Activated CD4-positive, CD25-positive, alpha-beta regulatory T cell treated with anti-CD3 and anti-CD28 coated beads, Interleukin-2, amount 50 U/mL, for 16 hours (primary cell): ENCODE measurements around the gene DLG4.
A peak's percentile ranks its signal among the peaks of the same experiment; 100 is the strongest.

Experiments
- DNase-seq: peaks from one replicate; pipeline ENCODE4 v3.0.0-alpha.2; 2020; ENCODE audit warnings: low read depth, low spot score

Gene DLG4

DNA sequence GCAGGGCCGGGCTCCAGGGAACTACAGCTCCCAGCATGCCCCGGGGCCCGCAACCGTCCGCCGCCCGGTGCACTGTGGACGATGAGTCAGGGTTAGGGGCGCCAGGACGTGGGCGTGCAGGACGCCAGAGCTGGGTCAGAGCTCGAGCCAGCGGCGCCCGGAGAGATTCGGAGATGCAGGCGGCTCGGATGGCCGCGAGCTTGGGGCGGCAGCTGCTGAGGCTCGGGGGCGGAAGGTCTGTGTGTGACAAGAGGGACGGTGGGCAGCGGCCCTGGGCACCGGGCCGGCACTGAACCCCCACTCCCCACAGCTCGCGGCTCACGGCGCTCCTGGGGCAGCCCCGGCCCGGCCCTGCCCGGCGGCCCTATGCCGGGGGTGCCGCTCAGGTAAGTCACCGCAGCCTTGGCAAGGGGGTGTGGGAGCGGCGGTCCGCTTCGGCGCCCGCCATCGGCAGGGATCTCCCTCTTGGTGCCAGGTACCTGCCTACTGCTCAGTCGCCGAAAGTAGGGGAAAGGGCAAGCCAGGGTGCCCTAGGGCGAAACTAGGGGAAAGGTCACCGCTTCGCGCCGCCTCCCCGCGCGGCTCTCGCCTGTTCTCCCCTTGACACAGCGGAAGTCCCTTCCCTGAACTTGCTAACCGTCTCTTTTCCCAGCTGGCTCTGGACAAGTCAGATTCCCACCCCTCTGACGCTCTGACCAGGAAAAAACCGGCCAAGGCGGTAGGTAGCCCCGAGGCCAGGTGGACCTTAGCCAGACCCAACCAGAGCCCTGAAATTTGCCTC lies at the start of gene DLG4, which contains the start of gene ACADVL:
Gene DLG4, minus strand, starts transcription at position 25 of the 781 bp plus-strand sequence.
Gene ACADVL, plus strand, starts transcription at position 127 of the 781 bp plus-strand sequence. Its CDS starts 47 bp downstream, at position 174.
- DNase-seq, result peak; percentile 55

DNA sequence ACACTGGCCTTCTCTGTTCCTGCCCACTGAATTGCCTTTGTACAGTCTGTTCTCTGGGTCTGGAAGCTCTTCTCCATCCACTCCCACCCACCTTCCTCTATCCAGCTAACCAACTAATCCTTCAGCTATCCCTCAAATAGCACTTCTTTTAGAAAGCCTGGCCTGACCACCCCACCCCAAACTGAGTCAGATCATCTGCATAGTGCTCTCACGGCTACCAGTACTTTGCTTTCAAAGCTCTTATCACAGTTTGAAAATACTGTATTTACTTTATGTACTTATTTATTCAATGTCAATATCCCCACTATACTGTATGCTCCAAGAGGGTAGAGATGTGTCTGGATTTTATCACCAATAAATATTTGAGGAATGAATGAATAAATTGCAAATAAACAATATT lies 47.1 kb upstream of the DLG4 start:
- DNase-seq, result no peak

DNA sequence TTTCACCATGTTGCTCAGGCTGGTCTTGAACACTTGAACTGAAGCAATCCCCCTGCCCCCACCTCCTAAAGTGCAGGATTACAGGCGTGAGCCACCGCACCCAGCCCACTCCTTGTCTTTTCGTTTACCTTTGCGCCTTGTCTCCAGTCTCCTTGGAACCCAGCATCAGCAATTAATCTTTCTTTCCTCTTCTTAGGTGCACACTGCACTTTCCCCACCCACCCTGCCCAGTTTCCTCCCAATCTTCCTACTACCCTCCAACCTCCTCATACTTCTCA lies 44.1 kb upstream of the DLG4 start:
- no peak for DNase-seq

DNA sequence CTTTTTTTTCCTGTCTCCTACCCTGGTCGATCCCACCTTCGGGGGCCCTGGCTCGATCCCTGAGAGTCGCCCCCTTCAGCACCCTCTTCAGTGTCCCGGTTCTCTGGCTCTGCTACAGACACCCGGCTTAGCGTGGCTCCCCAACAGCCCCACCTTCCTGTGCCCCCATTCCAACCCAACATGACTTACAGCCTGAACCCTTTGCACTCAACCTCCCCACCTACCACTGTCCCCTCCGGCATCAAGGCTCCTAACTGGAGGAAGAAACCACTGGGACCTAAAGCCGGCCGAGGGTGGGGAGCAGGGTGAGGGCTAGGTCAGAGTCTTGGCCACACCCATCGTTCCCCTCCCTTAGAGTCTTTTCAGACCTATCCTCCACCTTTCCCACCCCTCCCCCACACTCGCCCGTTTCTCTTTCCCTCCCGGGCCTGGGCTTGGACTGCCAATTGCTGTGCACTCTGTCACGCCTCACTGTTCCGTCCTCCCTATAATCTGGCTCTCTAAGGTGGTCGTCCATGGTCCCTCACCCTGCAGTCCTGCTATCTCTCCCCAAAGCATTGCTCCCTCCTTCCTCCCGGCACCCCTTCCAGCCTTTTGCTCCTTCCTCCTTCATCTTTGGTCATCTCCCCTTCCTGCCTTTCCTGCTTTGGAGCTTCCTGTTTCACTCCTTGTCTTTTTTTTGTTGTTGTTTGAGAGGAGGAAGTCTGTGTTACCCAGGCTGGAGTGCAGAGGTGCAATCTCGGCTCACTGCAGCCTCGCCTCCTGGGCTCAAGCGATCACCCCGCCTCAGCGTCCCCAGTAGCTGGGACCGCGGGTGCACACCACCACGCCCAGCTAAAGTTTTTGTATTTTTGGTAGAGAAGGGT lies 43.5 kb upstream of the DLG4 start:
- no peak for DNase-seq

DNA sequence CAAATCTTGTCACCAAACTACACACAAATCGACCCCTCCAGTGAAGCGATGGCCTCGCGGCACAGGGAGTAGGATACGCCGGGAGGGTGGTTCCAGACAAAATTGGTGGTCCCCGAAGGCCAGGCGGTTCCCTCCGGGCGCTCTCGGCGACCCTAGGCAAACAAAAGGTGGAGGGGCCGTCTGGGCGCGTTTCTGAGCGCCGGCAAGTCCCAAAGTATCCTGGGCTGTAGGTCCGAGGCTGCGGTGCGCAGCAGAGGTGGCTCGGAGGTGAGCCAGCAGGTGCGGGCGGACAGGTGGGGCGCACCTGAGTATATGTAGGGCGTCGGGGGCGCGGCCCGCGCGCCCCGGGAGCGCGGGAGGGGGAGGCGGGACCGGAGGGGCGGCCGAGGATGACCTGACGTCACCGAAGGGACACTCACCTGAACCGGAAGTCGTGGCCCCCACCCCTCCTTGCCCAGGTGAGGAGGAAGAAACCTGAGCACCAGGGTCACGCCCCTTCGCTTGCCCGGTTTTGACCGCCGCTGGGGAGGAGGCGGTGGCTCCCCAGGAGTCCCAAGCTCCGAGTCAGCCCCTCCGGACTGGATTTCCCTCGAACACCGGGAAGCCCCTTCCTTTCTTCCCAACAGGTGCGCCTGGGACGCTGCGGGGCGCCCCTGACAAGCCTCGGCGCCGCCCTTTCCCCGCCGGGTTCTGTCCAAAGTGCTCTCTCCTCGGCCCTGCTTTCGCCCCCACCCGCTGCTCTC lies 42.7 kb upstream of the DLG4 start, which contains the start of gene CLDN7:
Gene CLDN7, minus strand, starts transcription at position 287 of the 743 bp plus-strand sequence. CDS start 435 bp downstream, outside the sequence.
- DNase-seq, result no peak

DNA sequence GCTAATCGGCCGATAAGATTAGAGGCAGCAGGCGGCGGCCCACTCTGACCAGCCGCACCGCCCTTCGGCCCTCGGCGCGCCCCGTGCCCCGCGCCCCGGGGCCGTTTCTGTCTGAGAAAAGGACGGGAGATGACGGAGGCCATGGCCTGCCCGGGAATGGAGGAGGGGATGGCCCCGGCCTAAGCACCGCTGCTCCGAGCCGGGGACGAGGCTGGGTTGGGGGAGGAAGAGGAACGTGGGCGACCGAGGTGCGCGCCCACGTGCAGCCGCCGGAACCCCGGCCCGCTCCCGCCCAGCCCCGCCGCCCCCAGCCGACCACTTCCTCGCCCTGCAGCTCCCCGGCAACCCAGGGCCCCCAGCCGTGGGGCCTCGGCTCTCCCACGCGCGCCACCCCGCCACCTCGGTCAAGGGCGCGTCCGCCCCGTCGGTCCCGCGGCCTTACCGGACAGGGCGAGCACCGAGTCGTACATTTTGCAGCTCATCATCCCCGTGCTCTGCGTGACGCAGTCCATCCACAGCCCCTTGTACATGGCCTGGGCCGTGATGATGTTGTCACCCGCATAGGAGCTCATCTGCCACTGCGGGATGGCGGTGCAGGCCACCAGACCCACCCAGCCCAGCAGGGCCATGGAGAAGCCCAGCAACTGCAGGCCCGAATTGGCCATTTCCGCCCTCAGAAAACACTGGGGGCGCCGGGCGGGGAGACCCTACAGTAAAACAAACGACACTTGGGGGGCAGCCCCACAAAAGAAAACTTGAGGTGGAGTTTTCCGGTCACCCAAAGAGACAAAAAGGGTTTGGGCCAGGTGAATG lies 41.9 kb upstream of the DLG4 start:
- no peak for DNase-seq

DNA sequence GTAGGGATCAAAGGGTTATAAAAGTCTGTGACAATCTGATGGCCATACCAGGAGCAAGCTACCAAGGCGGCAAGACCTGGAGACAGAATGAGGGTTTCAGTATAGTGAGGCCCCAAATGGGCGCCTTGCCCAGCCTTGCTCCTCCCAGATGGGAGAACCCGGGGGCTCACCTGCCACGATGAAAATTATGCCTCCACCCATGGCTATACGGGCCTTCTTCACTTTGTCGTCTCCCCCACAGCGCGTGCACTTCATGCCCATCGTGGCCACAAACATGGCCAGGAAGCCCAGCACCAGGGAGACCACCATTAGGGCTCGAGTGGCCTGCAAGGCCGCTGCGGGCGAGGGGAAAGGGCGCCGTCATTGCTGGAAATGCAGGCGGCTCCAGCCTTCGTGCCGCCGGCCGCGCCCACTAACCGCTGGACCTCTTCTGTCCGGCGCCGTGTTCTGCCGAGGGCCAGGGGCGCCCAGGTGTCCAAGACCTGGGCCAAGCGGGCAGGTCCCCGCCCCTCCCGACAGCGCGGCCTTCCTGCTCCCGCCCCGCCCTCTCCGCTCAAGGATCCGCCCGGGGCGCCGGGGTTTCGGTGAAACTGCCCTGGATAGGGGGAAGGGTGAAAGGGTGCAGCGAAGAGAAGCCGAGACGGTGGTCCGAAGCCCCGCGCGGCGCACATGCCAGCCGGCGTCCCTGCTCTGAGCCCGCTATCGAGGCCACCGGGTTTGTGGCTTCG lies 41.2 kb upstream of the DLG4 start:
- no peak for DNase-seq

DNA sequence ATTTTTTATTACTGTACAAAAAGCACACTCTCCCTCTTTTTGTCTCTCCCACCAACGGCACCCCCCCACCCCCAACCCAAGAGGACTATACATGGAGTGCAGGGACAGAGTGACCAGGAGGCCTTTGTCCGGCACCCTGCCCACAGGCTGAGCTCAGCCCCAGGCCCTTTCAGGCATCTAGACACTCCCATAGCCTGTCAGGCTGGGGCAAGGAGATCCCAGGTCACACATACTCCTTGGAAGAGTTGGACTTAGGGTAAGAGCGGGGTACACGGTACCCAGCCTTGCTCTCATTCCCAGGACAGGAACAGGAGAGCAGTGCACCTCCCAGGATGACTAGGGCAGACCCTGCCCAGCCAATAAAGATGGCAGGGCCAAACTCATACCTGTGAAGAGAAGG lies 40.5 kb upstream of the DLG4 start:
- no peak for DNase-seq

DNA sequence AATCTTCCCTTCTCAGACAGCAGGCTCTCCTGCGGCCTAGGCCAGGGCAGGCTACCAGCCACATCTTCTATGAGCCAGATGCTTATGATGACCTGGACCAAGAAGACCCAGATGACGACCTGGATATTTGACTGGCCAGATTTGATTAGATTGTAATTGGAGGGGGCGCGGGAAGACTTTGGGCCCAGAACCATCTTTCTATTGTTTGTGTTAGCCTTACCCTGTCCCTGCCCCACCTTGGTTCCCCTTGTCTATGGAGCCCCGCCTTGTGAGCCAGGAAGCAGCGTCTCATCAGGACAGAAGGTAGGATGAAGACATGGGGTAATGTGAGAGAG lies 39.9 kb upstream of the DLG4 start:
- DNase-seq, result no peak

DNA sequence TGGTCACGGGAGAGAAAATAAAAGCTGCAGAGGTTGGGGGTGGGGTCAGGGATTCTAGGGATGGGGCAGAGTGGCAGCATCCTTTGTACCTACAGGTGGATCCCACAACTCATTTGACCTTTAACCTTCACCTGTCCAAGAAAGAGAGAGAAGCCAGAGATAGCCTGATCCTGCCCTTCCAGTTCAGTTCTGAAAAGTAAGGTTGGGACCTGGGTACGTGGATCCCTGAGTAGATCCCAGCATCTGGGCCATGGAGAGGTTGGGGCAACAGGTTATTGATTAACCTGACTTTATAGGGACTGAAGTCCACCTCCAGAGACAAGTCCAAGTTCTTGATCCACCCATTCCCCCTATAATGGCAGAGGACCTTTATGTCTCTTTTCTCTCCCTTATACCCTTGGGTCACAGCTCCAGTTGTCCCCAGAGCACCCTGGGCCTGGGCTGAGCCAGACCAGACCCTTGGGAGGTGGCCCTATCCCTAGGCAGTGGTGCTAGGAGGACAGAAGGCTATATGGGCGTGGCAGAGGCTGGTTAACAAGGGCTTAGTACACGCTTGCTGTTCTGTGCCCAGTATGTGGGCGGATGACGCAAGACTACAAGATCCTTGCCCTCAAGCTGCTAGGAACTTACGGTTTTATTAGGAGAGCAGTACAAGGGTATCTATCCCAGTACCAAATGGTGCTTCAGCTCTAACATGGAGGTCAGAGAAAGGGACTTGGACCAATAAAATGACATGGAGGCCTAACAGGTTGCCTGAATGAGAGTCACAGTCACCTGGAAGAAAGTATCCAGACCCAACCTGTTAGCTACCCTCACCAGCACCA lies 39.3 kb upstream of the DLG4 start:
- DNase-seq, result no peak

DNA sequence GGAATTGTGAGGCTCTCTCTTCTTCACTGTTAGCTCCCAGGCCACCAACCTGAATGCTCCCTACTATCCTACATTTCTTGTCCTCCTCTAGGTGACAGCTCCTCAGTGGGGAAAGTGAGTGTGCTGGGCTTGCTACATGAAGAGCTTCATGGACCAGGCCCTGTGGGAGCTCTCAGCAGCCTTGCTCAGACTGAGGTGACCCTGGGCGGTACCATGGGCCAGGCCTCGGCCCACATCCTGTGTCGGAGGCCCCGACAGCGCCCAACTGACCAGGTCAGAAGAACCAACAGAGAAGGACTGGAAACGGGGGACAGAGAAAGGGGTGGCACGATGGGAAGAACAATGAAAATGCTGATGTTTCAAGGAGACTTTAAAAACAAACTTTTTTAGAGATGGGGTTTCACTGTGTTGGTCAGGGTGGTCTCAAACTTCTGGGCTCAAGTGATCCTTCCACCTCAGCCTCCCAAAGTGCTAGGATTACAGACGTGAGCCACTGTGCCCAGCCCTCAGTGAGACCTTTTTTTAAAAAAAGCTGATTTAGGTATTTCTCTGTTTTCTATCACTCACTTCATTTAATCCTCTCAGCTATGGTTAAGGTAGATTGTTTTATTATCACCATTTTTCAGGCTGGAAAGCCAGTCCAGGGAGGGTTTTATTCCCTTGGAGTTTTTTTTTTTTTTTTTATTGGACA lies 37.3 kb upstream of the DLG4 start:
- no peak for DNase-seq

DNA sequence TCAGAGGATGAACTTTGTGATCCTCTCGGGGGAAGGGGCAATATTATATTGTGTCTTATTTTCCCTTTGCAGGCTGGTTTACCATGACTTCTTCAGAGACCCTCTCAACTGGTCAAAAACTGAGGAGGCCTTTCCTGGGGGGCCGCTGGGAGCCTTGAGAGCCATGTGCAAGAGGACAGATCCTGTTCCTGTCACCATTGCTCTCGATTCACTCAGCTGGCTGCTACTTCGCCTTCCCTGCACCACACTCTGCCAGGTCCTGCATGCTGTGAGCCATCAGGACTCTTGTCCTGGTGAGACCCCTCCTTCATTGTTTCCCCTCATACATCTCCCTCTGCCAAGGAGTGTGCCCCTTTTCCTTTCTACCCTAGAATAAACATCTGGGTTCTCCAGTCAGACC lies 34.9 kb upstream of the DLG4 start:
- no peak for DNase-seq

DNA sequence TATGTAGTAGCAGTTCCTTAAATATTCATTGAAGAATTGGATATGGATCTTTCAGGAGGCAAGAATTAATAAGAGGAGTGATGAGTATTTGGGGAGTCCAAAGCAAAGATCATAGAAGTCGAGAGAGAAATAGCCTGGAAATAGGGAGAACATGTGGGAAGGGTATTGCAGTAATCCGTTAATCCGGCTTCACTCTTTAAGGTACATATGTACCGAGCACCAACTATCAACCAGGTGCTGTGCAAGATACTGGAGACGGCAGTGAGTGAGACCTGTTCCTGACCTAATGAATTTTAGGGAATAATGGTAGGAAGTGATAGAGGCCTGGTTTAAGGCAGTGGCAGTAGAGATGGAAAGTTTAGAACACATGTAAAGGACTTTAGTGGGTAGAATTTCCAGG lies 33.4 kb upstream of the DLG4 start:
- no peak for DNase-seq

DNA sequence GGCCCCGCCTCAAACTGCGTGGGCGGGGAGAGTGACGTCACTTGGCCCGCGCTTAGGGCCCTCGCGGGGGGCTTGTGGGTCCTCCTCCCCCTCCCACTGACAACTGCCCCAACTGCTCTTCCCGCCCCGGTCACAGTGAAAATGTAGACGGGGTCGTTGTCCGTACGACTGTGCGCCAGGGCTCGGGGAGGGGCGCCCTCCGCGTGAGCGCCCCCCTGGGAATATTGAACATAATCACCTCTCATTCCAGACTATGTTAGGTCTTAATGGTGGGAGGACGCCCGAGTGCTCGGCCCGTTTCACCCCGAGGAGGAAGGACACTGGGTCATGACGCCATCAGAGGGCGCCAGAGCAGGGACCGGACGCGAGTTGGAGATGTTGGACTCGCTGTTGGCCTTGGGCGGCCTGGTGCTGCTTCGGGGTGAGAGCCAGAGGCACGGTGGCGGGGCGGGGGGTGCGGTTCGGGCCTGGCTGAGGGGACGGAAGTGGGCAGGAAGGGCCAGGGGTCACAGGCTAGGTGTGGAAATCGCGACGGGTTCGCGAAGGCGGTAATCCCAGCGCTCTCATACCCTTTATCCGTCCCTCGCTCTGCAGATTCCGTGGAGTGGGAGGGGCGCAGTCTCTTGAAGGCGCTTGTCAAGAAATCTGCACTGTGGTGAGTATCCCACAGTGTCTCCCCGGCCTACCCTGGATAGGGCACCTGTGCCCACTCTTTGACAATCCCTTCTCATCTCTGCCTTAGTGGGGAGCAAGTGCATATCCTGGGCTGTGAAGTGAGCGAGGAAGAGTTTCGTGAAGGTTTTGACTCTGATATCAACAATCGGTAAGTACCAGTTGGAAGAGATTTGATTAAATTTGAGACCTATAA lies 32.8 kb upstream of the DLG4 start, which contains the start of gene ELP5:
Gene ELP5, plus strand, starts transcription at position 40 of the 868 bp plus-strand sequence. Its CDS starts 336 bp downstream, at position 376.
- DNase-seq, result peak; percentile 81

DNA sequence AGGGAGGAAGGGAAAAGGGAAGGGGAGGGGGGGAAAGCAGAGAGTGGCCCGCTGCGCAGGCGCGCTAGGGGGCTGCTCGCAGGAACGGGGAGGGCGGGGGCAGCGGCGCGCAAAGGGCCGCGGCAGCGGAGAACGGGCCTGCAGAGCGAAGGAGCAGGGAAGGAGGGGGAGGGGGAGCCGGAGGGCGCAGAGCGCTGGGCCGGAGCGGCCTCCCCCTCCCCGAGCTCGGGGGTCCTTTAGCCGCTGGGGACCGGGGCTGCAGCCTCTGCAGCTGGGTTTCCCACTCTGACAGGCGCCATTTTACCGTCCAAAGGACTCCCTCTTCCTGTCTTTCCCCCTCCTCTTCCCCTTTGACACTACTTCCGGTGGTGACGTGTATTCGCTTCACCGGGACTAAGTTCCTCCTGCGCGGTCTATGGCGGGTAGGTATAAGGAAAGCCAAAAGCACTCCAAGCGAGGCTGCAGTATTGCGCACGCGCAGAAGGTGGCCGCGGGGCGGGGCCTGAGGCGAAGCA lies 32.1 kb upstream of the DLG4 start, which contains the start of gene CTDNEP1:
Gene CTDNEP1, minus strand, starts transcription at position 74 of the 515 bp plus-strand sequence. CDS start 438 bp downstream, outside the sequence.
- DNase-seq, result peak; percentile 100

DNA sequence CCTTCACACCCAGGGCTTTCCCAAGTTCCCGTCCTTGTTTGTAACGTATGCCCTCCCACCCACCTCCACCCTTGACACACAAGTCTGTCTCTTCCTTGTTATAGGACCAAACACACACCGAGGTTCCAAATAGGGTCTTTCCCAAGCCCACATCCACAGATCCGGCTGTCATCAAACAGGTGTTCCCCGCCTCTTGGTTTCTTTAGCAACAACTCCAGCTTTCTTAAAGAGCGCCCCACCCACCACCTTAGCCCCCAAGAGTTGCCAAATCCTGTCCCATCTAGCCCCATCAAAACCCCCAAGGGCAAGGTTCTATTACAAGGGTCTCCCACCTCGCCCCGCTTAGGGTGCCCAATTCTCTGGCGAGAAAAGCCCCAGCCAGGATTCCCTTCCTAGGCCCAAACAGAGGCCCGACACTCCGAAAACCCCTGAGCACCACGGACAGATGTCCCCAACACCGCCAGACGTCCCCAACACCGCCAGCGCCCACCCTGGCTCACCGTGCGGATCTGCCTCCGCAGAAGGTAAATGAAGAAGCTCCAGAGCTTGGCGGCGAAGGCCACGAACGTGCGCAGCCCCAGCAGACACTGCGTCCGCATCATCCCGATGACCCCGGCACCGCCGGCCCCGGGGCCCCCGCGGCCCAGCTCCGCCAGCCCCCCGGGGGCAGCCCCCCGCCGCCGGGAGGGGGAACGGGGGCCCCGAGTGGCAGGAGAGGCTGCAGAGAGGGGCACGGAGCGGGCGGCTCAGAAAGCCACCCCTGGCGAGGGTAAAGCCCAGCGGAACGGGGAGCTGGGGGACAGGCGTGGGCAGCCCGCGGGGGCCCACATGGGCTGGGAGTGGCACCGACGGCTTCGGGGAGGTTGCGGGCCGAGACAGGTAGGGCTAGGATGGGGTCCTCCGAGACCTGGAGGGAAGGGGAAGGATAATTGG lies 31.3 kb upstream of the DLG4 start:
- DNase-seq, result no peak

DNA sequence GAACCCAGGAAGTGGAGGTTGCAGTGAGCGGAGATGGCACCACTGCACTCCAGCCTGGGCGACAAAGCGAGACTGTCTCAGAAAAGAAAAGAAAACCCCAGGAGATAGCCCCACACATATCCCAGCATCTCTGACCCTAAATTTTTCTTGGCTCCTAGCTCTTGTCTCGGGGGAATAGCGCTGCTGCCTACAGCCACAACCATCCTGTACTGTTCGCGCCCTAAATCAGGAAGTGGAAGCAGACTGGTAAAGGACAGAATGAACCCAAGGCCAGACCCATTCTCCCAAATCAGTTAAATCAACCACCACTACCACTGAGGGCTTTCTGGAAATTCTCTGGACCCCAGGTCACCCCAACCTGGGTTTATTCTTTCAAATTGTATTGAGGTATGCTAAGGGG lies 30.2 kb upstream of the DLG4 start:
- no peak for DNase-seq
